ENCODE results near the gene RAB5IF.

GRCh38 chr20:36629719-36630681 is 24.4 kb downstream of the RAB5IF start:
- TF ChIP-seq CTCF (IDR thresholded peaks at IDR 0.05) (no peak), POLR2A (IDR thresholded peaks at IDR 0.05) (no peak), POLR2AphosphoS5 (IDR thresholded peaks at IDR 0.05) (no peak)
